Islet of Langerhans (tissue), 1 donor: ENCODE results near the gene GTSE1.

ENCODE experiments used
- FAIRE-seq: peaks from one replicate; lab custom pipeline; 2011; peaks lifted over from hg19 to GRCh38; lab: Jason Lieb, UNC

Gene GTSE1

GRCh38 chr22:46327691-46328465 is 31.2 kb downstream of the GTSE1 start:
- no peak for FAIRE-seq

GRCh38 chr22:46328797-46329196 is 32.1 kb downstream of the GTSE1 start:
- FAIRE-seq, result no peak

GRCh38 chr22:46329616-46330015 is 32.9 kb downstream of the GTSE1 start:
- no peak for FAIRE-seq

GRCh38 chr22:46330426-46330825 is 33.8 kb downstream of the GTSE1 start:
- FAIRE-seq, result no peak

- no peak for FAIRE-seq
Observed at GRCh38 chr22:46331496-46331895, 34.8 kb downstream of the GTSE1 start.

- no peak for FAIRE-seq
Observed at GRCh38 chr22:46335201-46336118, 38.8 kb downstream of the GTSE1 start, which contains the start of gene TRMU. Gene TRMU, plus strand, starts transcription at chr22:46335714. Its CDS starts 51 bp downstream, at chr22:46335765.

- no peak for FAIRE-seq
Observed at GRCh38 chr22:46336119-46337078, 39.7 kb downstream of the GTSE1 start.

GRCh38 chr22:46337870-46338269 is 41.2 kb downstream of the GTSE1 start:
- no peak for FAIRE-seq

GRCh38 chr22:46338636-46339035 is 42.0 kb downstream of the GTSE1 start:
- FAIRE-seq, result no peak

- no peak for FAIRE-seq
Observed at GRCh38 chr22:46339956-46340355, 43.3 kb downstream of the GTSE1 start.

GRCh38 chr22:46340676-46341075 is 44.0 kb downstream of the GTSE1 start:
- no peak for FAIRE-seq

GRCh38 chr22:46346680-46347405 is 50.2 kb downstream of the GTSE1 start:
- peak; percentile 97 for FAIRE-seq

- no peak for FAIRE-seq
Observed at GRCh38 chr22:46347646-46348045, 51.0 kb downstream of the GTSE1 start.

GRCh38 chr22:46348099-46348695 is 51.5 kb downstream of the GTSE1 start:
- FAIRE-seq, result no peak

- FAIRE-seq, result no peak
Observed at GRCh38 chr22:46349238-46349637, 52.6 kb downstream of the GTSE1 start.

GRCh38 chr22:46349681-46350080 is 53.0 kb downstream of the GTSE1 start:
- no peak for FAIRE-seq

GRCh38 chr22:46350121-46350520 is 53.5 kb downstream of the GTSE1 start:
- FAIRE-seq, result no peak

- FAIRE-seq, result no peak
Observed at GRCh38 chr22:46350646-46351045, 54.0 kb downstream of the GTSE1 start.

- no peak for FAIRE-seq
Observed at GRCh38 chr22:46351131-46351735, 54.6 kb downstream of the GTSE1 start.

- FAIRE-seq, result no peak
Observed at GRCh38 chr22:46351767-46352166, 55.1 kb downstream of the GTSE1 start.
